ENCODE results near the gene LGALS1. TPM values are rescaled to one million over a fixed set of nuclear protein-coding genes. Genes with fewer than 3 reads are reported as not detected.

Gene LGALS1
- total RNA-seq, 1 donor from 2014 or later = 101 TPM

DNA sequence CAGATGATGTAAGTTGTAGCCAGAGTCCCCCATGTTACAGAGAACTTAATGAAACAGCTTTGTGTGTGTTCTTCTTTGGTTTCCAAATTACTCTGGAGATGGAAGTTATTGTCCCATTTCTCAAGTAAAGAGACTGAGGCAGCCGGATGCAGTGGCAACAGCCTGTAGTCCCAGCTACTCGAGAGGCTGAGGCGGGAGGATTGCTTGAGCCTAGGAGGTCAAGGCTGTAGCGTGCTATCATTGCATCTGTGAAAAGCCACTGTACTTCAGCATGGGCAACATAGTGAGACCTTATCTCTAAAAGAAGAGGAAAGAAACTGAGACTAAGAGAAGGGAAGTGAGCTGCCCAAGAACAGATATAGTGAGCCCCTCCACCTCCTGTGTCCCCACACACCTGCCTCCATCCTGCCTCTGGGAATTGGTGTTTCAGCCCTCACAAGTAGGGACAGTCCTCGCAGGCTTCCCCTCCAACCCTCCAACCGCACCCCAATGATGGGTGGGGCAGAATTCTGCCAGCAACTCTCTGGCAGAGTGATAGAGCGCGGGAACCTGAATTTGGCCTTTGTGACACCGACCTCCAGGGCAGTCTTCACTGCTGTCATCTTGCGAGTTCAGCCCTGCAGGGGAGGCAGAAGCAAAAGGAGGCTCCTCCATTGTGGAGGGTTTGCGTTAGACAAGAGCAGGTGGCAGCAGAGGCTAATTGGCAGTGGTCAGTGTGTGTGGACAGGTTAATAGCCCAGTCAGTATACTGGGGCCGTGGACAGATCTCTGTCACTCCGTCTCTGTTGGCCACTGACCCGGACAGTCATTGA, 15.3 kb upstream of the LGALS1 start:
- FAIRE-seq = no peak
- DNase-seq (ENCODE audit: low spot score in 2 of 2) = no peak

DNA sequence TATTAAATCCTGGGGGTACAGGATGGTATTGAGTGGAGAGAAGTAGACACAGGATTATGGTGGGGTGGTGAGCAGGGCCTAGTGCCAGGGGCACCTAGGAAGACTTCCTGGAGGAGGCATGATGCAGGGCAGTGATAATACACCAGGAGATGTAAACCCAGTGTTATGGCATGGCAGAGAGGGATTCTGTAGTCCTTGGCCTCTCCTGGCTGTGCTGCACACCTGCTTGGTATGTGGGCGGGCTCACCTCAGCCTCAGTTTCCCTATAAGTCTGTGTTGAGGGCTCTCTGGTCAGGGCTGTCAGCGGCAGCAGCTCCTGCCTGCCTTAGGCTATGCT, 14.8 kb upstream of the LGALS1 start:
- FAIRE-seq (no peak), DNase-seq (ENCODE audit: low spot score in 2 of 2) (no peak)

DNA sequence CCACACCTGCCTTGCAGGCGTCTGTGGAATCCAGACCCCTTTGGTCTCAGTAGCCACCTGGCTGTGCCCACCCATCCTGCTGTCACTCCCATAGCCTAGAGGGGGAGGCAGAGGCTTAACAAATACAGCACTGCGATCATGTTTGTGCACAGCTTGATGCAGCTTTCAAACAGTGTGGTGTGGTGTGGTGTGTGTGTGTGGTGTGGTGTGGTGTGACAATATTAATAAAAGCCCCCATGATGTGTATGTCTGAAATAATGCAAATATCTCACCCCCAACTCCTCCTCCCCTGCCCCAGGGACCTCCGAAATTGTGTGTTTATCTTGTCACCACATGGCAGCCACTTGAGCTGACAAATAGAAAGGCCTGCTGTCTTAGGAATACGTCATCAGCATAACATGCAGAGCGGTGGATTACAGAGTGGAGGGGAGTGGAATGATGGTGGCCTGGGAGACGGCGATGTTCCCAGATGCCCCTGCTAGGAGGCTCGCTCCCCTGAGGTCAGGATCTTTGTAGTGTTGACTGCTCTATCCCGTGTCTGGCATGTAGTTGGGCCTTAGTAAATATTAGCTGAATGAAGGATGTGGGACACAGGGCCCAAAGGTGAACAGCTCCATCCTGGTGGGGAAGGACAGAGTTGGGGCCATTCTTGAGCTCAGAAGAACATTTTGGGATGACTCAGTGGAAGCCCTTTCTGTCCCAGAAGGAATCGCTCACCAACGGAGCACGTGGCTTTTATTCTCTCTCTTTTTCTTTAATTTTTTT, 14.1 kb upstream of the LGALS1 start:
- FAIRE-seq (no peak), DNase-seq (ENCODE audit: low spot score in 2 of 2) (no peak)

DNA sequence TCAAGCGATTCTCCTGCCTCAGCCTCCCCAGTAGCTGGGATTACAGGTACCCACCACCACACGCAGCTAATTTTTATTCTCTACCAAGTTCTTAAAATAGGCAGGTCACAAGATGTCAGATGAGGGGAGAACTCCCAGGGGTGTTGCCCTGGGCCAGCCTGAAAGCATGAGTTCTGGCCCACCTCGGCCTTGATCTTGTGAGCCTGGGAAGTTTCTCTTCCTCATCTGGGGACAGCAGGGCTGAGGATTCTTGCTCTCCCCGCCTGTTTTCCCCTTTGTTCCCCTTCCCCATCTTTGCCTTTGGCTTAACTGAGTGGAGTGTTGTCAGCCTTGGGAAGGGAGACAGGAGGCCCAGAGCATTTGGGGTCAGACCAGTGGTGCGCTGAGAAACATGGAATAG, 13.4 kb upstream of the LGALS1 start:
- FAIRE-seq = no peak
- no peak for DNase-seq (ENCODE audit: low spot score in 2 of 2)

DNA sequence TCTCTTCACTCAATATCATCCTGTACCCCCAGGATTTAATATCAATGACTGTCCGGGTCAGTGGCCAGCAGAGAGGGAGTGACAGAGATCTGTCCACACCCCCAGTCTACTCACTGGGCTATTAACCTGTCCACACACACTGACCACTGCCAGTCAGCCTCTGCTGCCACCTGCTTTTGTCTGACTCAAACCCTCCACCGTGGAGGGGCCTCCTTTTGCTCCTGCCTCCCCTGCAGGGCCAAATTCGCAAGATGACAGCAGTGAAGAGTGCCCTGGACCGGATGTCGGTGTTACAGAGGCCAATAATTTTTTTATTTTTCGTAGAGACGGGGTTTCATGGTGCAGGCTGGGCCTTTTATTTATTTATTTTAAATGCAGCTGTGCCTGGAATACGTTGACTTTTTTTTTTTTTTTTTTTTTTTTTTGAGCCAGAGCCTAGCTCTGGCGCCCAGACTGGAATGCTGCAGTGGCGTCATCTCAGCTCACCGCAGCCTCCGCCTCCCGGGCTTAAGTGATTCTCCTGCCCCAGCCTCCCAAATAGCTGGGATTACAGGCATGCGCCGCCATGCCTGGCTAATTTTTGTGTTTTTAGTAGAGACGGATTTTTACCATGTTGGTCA, 11.8 kb upstream of the LGALS1 start:
- DNase-seq (ENCODE audit: low spot score in 2 of 2) (no peak), FAIRE-seq (no peak)

DNA sequence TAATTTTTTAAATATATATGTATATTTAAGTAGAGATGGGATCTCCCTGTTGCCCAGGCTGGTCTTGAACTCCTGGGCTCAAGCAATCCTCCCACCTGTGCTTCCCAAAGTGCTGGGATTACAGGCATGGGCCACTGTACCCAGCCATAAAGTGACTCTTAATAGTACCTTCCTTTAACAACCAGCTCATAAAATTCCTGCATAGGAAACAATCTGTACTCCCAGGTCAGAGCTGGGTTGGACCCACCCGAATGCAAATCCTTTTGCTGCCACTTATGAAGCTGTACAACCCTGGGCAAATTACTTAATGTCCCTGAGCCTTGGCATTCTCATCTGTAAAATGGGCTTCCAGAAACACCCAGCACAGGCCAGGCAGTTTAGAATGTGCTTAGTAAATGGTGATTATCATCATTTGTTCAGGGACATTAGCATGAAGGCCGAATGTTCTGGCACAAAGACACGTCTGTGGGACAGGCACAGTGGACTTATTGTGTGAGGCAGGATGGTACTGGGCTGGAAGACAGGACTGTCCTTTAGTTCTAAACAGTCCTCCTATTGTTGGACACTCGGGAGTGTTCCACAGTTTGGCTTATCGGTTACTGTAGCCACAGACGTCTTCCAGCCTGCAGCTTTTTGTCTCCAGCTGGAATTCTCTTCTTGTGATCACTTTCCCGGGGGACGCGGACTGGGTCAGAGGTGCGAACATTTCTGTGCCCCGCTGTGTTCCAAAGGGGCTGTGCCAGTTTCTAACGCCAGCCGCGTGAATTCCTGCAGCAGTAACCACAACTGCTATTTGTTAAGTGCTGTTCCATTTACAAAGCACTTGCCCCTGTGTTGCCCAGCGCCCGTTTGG, 11.0 kb upstream of the LGALS1 start:
- DNase-seq (ENCODE audit: low spot score in 2 of 2) (peak; percentile 65 to 82), FAIRE-seq (peak; percentile 92)

DNA sequence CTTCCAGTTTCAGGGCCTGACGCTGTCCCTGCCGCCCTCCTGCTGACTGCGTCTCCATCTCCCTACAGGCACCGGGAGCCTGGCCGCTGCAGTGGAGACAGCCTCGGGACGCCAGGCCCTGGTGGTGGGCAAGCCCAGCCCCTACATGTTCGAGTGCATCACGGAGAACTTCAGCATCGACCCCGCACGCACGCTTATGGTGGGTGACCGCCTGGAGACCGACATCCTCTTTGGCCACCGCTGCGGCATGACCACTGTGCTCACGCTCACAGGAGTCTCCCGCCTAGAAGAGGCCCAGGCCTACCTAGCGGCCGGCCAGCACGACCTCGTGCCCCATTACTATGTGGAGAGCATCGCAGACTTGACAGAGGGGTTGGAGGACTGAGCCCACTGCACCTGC, 9.9 kb upstream of the LGALS1 start:
- no peak for DNase-seq (ENCODE audit: low spot score in 2 of 2)
- FAIRE-seq = no peak

DNA sequence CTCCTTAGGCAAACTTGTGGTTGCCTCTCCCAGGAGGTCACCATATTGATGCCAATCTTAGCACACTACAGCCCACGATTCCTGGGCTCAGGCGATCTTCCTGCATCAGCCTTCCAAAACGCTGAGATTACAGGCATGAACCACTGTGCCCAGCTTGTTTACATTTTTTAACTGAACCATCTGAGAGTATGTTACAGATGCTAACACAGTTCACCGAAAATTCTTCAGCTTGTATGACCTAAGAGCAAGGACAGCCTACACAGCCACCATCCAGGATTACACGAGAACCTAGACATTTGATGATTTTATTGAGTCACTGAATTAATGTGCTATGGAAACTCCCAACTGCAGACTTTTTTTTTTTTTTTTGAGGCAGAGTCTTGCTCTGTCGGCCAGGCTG, 5.8 kb upstream of the LGALS1 start:
- no peak for DNase-seq (ENCODE audit: low spot score in 2 of 2)
- no peak for FAIRE-seq

DNA sequence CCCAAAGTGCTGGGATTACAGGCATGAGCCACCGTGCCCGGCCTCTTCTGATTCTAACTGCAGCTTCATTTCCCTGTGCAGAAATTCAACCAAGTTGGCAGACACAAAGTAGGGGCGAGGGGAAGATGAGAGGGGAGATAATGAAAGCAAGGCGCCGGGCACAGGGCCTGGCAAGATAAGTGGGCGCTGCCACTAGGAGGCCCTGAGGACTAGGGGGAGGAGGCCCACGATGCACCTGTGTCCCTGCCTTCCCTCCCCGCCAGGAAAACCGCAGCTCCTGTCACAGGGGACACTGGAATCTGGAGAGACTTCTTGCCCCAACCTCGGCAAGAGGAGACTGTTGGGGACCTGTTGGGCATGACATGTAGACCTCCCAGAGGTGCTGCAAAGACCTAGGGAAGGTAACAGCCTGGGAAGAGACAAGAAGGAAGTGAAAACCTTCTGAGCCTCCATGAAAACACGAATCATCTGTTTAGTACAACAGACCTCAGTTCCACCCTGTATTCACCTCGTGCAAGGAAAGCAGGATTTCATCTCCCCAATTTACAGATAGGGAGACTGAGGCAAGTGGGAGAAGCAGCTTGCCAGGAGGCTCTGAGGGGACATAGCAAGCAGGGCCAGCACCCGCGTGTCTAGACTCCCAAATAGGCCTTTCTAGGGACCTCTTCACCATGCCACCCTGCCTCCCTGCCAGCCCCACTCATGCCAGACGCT, 3.1 kb upstream of the LGALS1 start:
- FAIRE-seq (no peak), DNase-seq (ENCODE audit: low spot score in 2 of 2) (no peak)

DNA sequence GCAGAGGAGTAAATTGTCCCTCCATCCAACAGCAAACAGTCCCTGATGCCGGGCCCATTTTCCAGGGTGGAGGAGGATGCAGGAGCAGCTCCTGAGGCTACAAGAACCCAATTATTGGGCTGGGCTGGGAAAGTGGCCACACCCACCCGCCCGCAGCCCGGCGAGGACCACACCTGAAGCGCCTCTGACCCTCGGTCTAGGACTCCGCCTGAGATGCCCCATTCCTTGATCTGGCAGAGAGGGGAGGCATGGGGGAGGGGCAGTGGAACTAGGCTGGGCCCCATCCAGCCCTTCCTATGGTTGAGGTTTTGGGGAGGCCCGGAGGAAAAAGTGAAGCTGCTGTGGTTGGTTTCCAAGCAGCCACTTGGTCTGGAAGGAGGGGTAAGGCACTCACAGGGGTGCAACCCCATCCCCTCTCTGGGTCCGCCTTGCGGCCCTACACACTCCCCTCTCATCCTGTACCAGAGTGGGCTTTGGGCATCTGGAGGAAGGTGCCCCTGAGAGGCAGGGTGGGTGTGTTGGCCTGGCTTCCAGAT, 2.4 kb upstream of the LGALS1 start:
- FAIRE-seq (no peak), DNase-seq (ENCODE audit: low spot score in 2 of 2) (no peak)

DNA sequence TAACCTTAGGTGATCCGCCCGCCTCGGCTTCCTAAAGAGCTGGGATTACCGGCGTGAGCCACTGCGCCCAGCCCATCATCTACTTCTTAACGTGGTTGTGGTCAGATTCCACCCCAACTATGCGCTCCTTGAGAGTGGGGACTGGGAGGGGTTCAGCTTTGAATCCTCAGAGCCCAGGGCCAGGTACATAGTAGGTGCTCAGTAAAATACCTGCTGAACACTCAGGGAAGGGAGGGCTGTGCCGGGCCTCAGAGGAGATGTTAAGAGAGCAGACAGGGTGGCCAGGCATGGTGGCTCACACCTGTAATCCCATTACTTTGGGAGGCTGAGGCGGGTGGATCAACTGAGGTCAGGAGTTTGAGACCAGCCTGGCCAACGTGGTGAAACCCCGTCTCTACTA, 1.2 kb upstream of the LGALS1 start:
- no peak for FAIRE-seq
- no peak for DNase-seq (ENCODE audit: low spot score in 2 of 2)

DNA sequence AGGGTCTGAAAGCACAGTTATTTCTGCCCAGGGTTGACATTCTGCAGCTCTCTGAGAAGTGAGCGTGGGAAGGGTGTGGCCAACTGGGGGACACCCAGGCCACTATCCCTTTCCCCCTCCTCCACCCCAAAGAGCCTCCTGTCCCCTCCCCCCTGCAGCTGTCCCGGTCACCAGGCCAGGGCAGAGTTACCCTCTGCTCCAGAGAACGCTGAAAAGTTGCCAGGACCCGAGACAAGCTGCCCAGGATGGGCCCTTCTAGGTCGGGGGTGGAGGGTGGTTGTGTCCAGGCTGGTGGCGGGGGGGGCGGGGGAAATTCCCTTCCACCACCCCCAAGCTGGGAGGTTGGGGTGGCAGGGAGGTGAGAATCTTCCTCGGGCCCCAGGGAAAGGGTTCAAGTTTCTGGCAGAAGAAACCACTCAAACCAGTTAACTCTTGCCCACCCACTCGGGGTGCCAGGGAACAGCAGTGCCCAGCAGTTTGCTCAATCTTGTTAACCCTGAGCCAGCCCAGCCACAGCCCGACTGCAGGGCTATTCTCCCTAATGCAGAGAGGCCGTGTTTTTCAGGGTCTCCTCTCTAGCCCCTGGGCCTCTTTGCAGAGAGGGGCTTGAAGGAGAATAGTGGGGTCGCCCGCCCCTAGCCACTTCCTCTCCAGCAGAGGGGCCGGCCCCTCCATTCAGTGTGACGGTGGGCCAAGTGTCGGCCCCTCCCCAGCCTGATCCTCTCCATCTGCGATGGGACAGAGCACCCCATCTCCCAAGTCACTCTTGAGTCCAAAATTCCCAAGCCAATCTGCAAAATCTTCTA, 697 bp downstream of the LGALS1 start:
- FAIRE-seq (no peak), DNase-seq (ENCODE audit: low spot score in 2 of 2) (no peak)

DNA sequence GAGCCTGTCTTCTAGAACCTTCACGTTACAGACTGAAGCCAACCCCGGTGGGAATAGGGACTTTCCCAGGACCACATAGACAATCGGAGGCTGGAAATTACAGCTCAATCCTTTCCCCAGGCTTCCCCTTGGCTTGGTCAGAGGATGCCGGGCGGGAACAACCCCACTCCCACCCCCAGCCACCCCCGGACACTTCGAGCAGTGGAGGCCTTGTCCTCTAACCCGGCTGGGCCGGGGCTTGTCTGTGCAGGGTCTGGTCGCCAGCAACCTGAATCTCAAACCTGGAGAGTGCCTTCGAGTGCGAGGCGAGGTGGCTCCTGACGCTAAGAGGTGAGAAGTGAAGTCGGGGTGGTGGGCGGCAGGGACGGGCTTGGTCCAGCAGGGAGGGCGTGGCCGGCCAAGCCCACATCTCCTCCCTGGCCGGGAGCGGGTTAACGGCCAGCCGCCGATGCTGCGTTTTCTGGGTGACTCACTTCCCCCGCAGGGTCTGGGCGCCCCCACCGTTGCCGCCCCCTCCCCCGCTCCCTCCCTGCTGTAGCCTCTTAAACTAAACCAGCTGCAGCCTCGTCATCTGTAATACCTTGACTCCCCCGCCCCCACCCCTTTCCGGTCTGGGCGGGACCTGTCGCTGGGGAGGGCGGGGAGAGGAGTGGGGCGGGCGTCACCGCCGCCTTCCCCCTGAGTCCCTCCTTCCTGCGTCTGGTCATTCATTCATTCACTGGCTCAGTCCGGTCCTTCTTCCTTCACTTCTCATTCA, 1.5 kb downstream of the LGALS1 start:
- DNase-seq (ENCODE audit: low spot score in 2 of 2) (peak in 1 of 2 donors; percentile 67), FAIRE-seq (no peak)

DNA sequence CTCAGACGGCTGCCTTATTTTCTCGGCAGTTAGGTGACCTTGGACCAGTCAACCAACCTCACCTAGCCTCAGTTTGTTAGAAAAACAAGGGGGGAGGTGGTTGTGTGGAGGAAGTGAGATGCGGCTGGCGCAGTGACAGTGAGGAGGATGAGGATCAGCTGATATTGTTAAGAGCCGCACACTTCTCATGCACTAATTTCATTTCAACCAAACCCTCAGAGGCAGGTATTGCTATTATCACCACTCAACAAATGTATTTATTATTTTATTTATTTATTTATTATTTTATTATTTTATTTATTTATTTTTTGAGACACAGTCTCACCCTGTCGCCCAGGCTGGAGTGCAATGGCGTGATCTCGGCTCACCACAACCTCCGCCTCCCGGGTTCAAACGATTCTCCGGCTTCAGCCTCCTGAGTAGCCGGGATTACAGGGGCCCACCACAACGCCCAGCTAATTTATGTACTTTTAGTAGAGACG, 2.1 kb downstream of the LGALS1 start:
- DNase-seq (ENCODE audit: low spot score in 2 of 2) = no peak
- no peak for FAIRE-seq

DNA sequence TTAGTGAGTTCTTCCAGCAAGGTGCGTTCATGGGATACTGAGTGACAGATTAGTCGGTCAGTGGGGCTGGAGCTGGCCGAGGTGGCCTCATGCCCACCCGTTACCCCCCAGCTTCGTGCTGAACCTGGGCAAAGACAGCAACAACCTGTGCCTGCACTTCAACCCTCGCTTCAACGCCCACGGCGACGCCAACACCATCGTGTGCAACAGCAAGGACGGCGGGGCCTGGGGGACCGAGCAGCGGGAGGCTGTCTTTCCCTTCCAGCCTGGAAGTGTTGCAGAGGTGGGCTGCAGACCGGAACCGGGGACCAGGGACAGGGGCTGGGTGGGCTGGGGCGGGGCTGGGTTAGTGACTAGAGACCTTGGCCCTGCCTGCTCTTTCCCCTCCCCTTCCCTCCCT, 2.9 kb downstream of the LGALS1 start:
- DNase-seq (ENCODE audit: low spot score in 2 of 2) (no peak), FAIRE-seq (no peak)

DNA sequence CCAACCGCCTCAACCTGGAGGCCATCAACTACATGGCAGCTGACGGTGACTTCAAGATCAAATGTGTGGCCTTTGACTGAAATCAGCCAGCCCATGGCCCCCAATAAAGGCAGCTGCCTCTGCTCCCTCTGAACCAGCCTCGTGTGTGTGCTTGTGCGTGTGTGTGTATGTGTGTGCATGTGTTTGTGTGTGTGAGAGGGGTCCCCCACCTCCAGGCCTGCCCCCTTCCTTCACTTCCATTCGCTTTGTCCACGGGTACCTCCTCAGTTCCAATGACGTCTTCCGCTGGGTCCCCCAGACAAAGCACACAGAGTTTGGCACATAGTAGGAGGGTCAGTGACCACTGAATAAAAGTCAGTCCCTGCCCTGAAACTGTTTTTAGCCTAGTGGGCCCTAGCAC, 4.2 kb downstream of the LGALS1 start:
- no peak for FAIRE-seq

DNA sequence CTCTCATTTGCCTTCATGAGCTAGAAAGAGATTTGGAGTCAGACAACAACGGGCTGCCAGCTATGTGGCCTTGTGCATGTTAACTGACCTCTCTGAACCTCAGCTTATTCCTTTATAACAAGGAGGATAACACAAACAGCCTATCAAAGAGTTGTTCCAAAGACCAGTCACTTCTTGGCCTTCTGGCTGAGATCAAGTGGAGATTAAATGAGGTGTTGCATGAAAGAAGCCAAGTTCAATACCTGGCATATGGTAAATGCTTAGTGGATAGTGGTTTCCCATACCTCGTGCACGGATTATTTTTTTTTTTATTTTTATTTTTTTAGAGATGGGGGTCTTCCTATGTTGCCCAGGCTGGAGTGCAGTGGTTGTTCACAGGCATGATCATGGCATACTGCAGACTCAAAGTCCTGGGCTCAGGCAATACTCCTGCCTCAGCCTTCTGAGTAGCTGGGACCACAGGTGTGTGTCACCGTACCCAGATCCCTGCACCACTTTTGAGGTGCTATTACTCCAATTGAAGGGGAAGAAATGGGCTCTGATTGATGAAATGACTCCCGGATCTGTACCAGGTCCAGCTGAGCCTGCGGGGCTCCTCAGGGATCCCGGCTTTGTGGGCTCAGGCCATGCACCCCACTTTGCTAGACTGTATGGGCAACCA, 4.9 kb downstream of the LGALS1 start:
- FAIRE-seq (no peak), DNase-seq (ENCODE audit: low spot score in 2 of 2) (no peak)

More for the DNA sequence above, 4.2 kb downstream of the LGALS1 start:
- no peak for DNase-seq (ENCODE audit: low spot score in 2 of 2)

DNA sequence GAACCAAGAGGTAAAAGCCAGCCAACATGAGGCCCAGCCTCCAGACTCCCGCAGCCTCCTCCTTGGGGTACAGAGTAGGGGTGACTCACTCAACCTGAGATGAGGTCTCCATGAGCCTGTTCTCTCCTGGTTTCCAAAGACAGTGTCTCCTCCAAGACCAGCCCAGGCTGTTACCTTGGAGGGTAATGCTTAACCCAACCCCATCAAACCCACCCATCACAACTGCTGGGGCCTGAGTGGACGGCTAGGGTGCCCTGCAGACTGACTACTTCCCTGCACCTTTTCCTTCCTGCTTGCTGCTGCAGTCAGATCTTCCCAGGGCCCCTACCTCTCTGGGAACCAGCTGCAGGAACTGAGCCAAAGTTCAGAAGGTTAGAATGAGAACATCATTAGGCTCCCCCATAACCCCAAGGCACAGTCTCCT, 5.6 kb downstream of the LGALS1 start:
- DNase-seq (ENCODE audit: low spot score in 2 of 2) (no peak), FAIRE-seq (no peak)
